Nephron progenitor cell (in vitro differentiated cells): ENCODE measurements around the gene ABCB8.
A peak's percentile ranks its signal among the peaks of the same experiment; 100 is the strongest.
"Not testable (repeated sequence)": the region's sequence is repeated elsewhere in the genome, so short reads cannot be mapped to it uniquely, and the experiment has no call there.

ENCODE experiments used
- DNase-seq: peaks from one replicate; pipeline ENCODE4 v3.0.0; 2021
- H3K27ac Mint-ChIP-seq: 2 replicates; pipeline ENCODE4 v1.8.0; 2021; ENCODE audit warnings: mild to moderate bottlenecking, moderate library complexity, mixed read lengths
- H3K27me3 Mint-ChIP-seq: 2 replicates; pipeline ENCODE4 v1.8.0; 2021; ENCODE audit warnings: mild to moderate bottlenecking, low read depth, mixed read lengths; ENCODE audit not compliant: poor library complexity
- H3K36me3 Mint-ChIP-seq: 2 replicates; pipeline ENCODE4 v1.8.0; 2021; ENCODE audit warnings: low read depth, mixed read lengths
- H3K4me1 Mint-ChIP-seq: 2 replicates; pipeline ENCODE4 v1.8.0; 2021; ENCODE audit warnings: mixed read lengths
- H3K4me3 Mint-ChIP-seq: 2 replicates; pipeline ENCODE4 v1.8.0; 2021; ENCODE audit warnings: mild to moderate bottlenecking, moderate library complexity, mixed read lengths
- H3K9me3 Mint-ChIP-seq: 2 replicates; pipeline ENCODE4 v1.8.0; 2021; ENCODE audit warnings: mild to moderate bottlenecking, moderate library complexity, mixed read lengths
- TF ChIP-seq, protein P1 (sequence below): fragments of 200-600 bp; sonication (generic); IDR thresholded peaks from 2 replicates; pipeline ENCODE4 v1.5.0; 2021; ENCODE audit warnings: antibody characterized with exemption

The ABCB8 gene

DNA sequence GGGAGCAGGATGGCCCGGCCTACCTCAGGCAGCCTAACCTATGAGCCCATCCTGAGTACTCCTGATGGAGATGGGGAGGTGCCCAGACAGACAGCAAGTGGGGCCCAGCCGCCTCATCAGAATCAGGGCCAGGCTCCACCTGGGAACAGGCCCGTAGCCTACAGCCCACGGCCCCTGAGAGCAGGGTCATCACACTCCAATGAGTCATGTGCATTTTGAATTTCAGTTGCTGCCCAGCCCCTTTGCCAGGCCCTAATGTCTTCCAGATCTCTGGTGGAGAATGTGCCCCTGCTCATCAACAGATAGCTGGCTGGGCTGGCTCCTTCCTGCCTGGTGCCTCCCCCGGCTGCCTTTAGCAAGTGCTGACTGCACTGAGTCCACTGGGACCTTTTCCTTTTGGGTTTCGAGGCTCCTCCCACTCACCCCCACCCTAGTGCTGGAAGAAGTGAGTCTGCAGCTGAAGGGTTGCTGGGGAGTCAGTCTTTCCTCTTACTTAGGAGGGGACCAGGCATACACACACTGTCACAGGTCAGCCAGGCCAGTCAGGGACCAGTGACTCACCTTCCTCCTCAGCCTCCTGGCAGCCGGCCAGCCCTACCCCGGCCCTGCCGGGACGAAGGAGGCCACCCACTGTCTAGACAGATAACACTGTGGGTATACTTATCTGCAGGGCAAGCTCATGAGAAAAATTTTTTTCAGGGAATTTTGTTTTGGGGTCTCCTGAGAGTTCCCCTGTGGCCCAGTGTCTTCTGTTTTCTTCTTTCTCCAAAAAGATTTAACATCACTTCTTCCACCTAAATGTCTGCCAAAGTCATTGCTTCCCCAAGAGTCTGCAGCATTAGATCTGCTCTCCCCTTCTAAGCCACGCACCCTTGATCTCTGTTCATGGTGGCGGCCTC is 10.9 kb downstream of the ABCB8 start:
- Mint-ChIP-seq H3K27me3 (peaks cover 8% of the 10 kb centered on the region), H3K9me3 (no peaks in the 10 kb centered on the region), H3K27ac (peak overlapping the region; percentile 88), H3K4me1 (peaks cover 17% of the 10 kb centered on the region), H3K36me3 (no peaks in the 10 kb centered on the region), H3K4me3 (no peak overlapping the region)
- DNase-seq = peak; percentile 28
- TF ChIP-seq, protein P1, sequence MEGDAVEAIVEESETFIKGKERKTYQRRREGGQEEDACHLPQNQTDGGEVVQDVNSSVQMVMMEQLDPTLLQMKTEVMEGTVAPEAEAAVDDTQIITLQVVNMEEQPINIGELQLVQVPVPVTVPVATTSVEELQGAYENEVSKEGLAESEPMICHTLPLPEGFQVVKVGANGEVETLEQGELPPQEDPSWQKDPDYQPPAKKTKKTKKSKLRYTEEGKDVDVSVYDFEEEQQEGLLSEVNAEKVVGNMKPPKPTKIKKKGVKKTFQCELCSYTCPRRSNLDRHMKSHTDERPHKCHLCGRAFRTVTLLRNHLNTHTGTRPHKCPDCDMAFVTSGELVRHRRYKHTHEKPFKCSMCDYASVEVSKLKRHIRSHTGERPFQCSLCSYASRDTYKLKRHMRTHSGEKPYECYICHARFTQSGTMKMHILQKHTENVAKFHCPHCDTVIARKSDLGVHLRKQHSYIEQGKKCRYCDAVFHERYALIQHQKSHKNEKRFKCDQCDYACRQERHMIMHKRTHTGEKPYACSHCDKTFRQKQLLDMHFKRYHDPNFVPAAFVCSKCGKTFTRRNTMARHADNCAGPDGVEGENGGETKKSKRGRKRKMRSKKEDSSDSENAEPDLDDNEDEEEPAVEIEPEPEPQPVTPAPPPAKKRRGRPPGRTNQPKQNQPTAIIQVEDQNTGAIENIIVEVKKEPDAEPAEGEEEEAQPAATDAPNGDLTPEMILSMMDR = no peak

DNA sequence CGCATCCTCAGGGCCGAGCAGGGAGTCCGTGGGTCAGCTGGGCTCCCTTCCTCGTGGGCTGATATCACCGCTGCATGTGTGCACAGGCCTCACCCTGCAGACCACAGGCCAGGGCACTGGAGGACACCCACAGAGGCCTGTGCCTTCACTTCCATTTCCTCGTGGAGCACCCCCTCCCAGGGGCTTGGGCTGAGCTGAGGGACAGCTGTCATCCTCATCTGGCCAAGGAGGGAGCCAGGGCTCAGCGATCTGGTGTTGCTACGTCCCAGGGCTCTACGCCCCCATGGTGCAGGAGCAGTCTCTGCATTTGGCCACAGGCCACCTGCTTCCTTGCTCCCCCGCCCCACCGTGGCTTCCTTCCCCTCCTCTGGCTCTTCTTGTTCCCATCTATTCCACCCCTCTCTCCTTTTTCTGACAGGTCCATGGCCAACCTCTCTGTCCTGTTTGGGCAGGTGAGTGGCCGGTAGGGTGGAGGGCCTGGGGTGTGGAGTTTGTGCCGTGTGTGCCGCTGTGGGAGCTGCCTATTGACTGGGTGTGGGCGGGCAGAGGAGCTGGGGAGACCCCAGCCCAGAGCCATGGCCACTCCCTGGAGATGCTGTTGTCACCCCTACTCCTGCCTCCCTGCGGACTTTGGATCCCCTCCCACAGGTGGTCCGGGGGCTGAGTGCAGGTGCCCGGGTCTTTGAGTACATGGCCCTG is 11.7 kb downstream of the ABCB8 start:
- H3K4me3 Mint-ChIP-seq = no peak overlapping the region
- no peak for DNase-seq
- H3K9me3 Mint-ChIP-seq = no peaks in the 10 kb centered on the region
- H3K36me3 Mint-ChIP-seq = no peaks in the 10 kb centered on the region
- TF ChIP-seq, protein P1 = no peak
- H3K27me3 Mint-ChIP-seq = peaks cover 8% of the 10 kb centered on the region
- H3K27ac Mint-ChIP-seq = peak overlapping the region; percentile 64
- H3K4me1 Mint-ChIP-seq = peaks cover 17% of the 10 kb centered on the region

DNA sequence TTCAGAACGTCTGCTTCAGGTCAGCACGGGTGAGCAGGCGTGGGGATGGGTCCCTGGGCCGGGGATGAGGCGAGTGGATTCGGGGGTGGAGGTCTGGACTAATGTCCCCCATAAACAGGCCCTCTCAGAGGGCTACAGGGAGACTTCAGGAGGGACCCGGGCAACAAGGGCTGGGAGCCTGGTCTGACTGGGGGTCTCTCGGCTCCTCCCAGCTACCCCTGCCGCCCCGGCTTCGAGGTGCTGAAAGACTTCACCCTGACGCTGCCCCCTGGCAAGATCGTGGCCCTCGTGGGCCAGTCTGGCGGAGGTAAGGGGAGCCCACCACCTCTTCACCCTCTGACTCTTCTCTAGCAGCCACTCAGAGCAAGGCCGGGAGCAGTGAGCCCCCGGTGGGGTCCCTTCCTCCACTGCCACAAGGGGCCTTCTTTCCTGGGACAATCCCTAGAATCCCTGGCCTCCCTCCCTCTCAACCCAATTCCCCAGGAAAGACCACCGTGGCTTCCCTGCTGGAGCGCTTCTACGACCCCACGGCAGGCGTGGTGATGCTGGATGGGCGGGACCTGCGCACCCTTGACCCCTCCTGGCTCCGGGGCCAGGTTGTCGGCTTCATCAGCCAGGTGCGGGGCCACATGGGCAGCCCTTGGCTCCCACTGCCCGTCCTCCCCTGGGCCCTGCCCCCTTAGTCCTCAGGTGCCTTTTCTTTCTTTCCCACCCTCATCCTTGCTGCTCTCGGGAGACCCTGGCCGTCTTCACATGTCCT is 12.5 kb downstream of the ABCB8 start:
- no peak for DNase-seq
- peaks cover 8% of the 10 kb centered on the region for H3K27me3 Mint-ChIP-seq
- H3K4me3 Mint-ChIP-seq = no peak overlapping the region
- no peaks in the 10 kb centered on the region for H3K36me3 Mint-ChIP-seq
- H3K27ac Mint-ChIP-seq = no peak overlapping the region
- no peaks in the 10 kb centered on the region for H3K9me3 Mint-ChIP-seq
- peaks cover 17% of the 10 kb centered on the region for H3K4me1 Mint-ChIP-seq
- TF ChIP-seq, protein P1 = no peak

DNA sequence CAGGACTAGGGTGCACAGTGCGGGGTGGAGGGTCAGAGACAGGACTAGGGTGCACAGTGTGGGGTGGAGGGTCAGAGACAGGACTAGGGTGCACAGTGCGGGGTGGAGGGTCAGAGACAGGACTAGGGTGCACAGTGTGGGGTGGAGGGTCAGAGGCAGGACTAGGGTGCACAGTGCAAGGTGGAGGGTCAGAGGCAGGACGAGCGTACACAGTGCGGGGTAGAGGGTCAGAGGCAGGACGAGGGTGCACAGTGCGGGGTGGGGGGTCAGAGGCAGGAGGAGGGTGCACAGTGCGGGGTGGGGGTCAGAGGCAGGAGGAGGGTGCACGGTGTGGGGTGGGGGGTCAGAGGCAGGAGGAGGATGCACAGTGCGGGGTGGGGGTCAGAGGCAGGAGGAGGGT is 15.2 kb downstream of the ABCB8 start:
- peaks cover 32% of the 10 kb centered on the region for H3K4me1 Mint-ChIP-seq
- H3K27ac Mint-ChIP-seq, H3K36me3 Mint-ChIP-seq, H3K4me3 Mint-ChIP-seq, H3K9me3 Mint-ChIP-seq, DNase-seq: not testable (repeated sequence)
- peaks cover 19% of the 10 kb centered on the region for H3K27me3 Mint-ChIP-seq

DNA sequence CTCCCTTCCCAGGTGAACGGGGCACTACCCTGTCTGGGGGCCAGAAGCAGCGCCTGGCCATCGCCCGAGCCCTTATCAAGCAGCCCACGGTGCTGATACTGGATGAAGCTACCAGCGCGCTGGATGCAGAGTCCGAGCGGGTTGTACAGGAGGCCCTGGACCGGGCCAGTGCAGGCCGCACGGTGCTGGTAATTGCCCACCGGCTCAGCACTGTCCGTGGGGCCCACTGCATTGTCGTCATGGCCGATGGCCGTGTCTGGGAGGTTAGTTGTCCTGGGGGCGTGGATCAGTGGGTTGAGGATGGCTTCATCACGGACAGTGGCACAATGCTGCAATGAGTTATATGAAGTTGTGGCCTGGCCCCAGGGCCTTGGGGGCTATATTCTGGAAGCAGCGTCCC is 15.7 kb downstream of the ABCB8 start:
- Mint-ChIP-seq H3K4me3 (no peak overlapping the region), H3K27ac (no peak overlapping the region), H3K27me3 (peaks cover 20% of the 10 kb centered on the region), H3K9me3 (no peaks in the 10 kb centered on the region), H3K4me1 (peaks cover 31% of the 10 kb centered on the region), H3K36me3 (no peaks in the 10 kb centered on the region)
- DNase-seq = no peak
- TF ChIP-seq, protein P1 = no peak

- no peaks in the 10 kb centered on the region for H3K36me3 Mint-ChIP-seq
- H3K4me1 Mint-ChIP-seq = peaks cover 19% of the 10 kb centered on the region
- no peak overlapping the region for H3K4me3 Mint-ChIP-seq
- no peak for DNase-seq
- no peak overlapping the region for H3K27ac Mint-ChIP-seq
- H3K27me3 Mint-ChIP-seq = peaks cover 33% of the 10 kb centered on the region
- no peaks in the 10 kb centered on the region for H3K9me3 Mint-ChIP-seq
- TF ChIP-seq, protein P1 = no peak
These were observed 17.0 kb downstream of the ABCB8 start for GRCh38 chr7:151045262-151045661.
